Measurements from ENCODE around the gene SH2D4B.

The SH2D4B gene

DNA sequence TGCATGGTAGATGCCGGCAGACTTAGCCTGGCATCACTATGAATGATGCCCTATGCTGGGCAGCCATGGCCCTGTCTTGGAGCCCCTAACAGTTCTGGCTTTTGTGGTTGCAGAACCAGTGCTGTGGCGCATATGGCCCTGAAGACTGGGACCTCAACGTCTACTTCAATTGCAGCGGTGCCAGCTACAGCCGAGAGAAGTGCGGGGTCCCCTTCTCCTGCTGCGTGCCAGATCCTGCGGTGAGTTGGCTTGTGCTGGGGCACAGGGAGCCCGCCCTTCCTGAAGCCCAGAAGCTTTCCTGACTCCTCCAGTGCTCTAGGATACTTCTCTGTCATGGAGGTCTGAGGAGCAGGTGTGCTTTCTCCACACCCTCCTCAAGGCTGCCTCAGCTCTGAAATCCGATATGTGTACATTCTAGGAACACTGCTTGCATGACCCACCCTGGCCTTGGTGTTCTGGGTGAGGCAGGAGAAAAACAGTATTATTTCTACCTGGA, 25.6 kb upstream of the SH2D4B start:
- Histone ChIP-seq H3K4me1 (ENCODE audit: insufficient read depth, low read length) (no peaks in the 10 kb centered on the region), H3K27me3 (ENCODE audit: insufficient read depth, low read length) (no peaks in the 10 kb centered on the region), H3K9me3 (ENCODE audit: low read length) (no peaks in the 10 kb centered on the region), H2AFZ (ENCODE audit: low read depth, low read length) (no peak overlapping the region), H3K36me3 (ENCODE audit: insufficient read depth, low read length) (peaks cover 80% of the 10 kb centered on the region), H3K4me3 (ENCODE audit: low read length) (no peak overlapping the region)

DNA sequence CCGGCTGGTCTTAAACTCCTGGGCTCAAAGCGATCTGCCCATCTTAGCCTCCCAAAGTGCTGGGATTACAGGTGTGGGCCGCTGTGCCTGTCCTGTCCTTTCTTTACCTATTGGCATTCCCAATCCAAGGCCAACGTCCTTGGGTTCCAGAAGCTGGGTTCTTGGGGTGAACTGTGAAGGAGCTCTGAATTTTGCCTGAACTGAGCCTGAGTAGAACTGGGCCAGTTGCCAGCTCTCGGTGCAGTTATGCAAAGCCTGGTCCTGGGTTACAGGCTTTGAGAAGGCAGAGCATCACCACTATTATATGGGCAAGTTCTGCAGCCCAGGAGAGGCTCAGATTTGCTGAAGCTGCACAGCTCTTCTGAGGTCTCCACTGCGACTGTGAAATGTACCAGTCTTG, 24.6 kb upstream of the SH2D4B start:
- Histone ChIP-seq H3K9me3 (ENCODE audit: low read length) (no peaks in the 10 kb centered on the region), H3K27me3 (ENCODE audit: insufficient read depth, low read length) (no peaks in the 10 kb centered on the region), H2AFZ (ENCODE audit: low read depth, low read length) (no peak overlapping the region), H3K36me3 (ENCODE audit: insufficient read depth, low read length) (peaks cover 84% of the 10 kb centered on the region), H3K4me3 (ENCODE audit: low read length) (no peak overlapping the region), H3K4me1 (ENCODE audit: insufficient read depth, low read length) (no peaks in the 10 kb centered on the region)

DNA sequence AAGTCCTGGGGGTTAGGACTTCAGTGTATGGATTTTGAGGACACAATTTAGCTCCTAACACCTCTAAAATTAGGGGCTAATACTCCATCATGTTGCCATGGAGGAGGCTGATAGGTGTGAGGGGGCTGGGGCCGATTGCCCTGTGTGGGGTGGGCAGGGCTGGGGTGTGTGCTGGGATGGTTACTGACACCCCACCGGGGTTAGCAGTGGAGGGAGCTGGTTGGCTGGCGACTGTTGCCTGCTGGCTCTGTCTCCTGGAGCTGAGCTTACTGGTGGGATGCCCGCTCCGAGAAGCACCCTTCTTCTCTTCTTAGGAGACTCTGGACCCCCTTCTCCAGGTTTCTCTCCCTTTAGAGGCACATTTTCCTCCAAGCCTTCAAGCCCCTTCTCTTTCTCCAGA, 22.2 kb upstream of the SH2D4B start:
- H3K9me3 ChIP-seq (ENCODE audit: low read length) = no peaks in the 10 kb centered on the region
- H3K4me3 ChIP-seq (ENCODE audit: low read length) = no peak overlapping the region
- no peaks in the 10 kb centered on the region for H3K27me3 ChIP-seq (ENCODE audit: insufficient read depth, low read length)
- peaks cover 89% of the 10 kb centered on the region for H3K36me3 ChIP-seq (ENCODE audit: insufficient read depth, low read length)
- no peak overlapping the region for H2AFZ ChIP-seq (ENCODE audit: low read depth, low read length)
- H3K4me1 ChIP-seq (ENCODE audit: insufficient read depth, low read length) = no peaks in the 10 kb centered on the region

DNA sequence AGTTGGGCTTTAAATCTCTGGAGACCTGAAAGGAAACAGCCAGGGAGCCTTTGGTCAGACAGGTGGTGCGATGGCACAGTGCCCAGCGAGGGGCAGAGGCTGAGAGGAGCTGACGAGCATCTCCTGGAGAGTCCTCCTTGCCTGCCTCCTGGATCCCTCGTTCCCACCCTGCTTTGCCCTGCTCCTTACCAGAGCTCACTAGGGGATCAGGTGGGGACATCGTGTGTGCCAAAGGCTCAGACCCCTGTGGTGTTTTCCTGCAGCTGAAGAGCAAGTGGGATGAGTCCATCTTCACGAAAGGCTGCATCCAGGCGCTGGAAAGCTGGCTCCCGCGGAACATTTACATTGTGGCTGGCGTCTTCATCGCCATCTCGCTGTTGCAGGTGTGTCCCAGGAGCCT, 21.8 kb upstream of the SH2D4B start:
- peaks cover 90% of the 10 kb centered on the region for H3K36me3 ChIP-seq (ENCODE audit: insufficient read depth, low read length)
- no peak overlapping the region for H2AFZ ChIP-seq (ENCODE audit: low read depth, low read length)
- no peaks in the 10 kb centered on the region for H3K27me3 ChIP-seq (ENCODE audit: insufficient read depth, low read length)
- H3K9me3 ChIP-seq (ENCODE audit: low read length) = no peaks in the 10 kb centered on the region
- no peaks in the 10 kb centered on the region for H3K4me1 ChIP-seq (ENCODE audit: insufficient read depth, low read length)
- H3K4me3 ChIP-seq (ENCODE audit: low read length) = no peak overlapping the region

DNA sequence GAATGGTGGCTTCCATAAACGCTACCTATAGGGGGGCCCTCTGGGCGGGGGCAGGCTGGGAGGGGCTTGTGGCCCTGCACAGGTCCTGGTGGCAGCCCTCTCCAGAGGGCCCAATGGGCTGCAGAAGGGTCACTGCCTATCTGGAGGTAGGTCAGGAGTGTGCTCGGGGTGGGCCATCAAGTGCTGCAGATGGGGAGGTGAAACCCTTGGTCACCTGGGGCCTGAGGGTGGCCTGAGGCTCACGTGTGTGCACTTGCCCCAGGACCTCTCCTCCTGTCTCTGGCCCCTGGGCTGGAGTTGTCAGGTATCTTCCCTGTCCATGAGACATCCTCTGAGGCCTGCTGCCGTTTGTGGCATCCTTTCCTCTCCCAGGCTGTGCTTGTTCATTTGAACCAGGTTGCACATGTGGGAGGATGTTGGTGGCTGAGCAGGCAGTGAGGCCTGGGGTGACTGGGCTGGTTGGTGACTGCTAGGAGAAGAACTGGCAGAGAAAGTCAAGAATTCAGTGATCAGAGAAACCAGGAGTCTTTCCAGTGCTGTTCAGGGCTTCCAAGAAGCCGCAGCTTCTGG, 21.1 kb upstream of the SH2D4B start:
- no peak overlapping the region for H3K4me3 ChIP-seq (ENCODE audit: low read length)
- H3K4me1 ChIP-seq (ENCODE audit: insufficient read depth, low read length) = no peaks in the 10 kb centered on the region
- H3K27me3 ChIP-seq (ENCODE audit: insufficient read depth, low read length) = no peaks in the 10 kb centered on the region
- H3K36me3 ChIP-seq (ENCODE audit: insufficient read depth, low read length) = peaks cover 87% of the 10 kb centered on the region
- H2AFZ ChIP-seq (ENCODE audit: low read depth, low read length) = no peak overlapping the region
- no peaks in the 10 kb centered on the region for H3K9me3 ChIP-seq (ENCODE audit: low read length)

DNA sequence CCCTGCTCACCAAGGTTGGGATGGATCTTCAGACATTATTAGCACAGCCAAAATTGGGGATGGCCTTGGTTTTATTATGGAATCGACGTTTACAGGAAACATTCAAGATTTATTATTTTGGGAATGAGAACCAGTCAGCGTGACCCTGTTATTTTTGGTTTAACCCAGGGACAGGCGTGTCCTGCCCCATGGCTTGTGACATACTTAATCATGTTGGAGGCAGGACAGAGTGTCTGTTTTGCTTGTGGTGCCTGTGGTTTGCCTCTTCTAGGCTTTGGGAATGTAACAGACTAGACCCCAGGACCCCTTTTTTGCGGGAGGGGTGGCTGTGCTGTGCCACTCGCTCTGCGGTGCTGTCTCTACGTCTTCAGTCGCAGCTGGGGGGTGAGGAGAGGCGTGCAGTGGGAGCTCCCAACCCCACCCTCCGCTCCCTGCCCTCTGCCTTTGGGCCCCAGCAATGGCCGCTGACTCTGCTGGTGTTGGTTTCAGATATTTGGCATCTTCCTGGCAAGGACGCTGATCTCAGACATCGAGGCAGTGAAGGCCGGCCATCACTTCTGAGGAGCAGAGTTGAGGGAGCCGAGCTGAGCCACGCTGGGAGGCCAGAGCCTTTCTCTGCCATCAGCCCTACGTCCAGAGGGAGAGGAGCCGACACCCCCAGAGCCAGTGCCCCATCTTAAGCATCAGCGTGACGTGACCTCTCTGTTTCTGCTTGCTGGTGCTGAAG, 20.1 kb upstream of the SH2D4B start:
- no peaks in the 10 kb centered on the region for H3K27me3 ChIP-seq (ENCODE audit: insufficient read depth, low read length)
- no peaks in the 10 kb centered on the region for H3K9me3 ChIP-seq (ENCODE audit: low read length)
- peaks cover 77% of the 10 kb centered on the region for H3K36me3 ChIP-seq (ENCODE audit: insufficient read depth, low read length)
- no peak overlapping the region for H3K4me3 ChIP-seq (ENCODE audit: low read length)
- no peak overlapping the region for H2AFZ ChIP-seq (ENCODE audit: low read depth, low read length)
- H3K4me1 ChIP-seq (ENCODE audit: insufficient read depth, low read length) = no peaks in the 10 kb centered on the region

DNA sequence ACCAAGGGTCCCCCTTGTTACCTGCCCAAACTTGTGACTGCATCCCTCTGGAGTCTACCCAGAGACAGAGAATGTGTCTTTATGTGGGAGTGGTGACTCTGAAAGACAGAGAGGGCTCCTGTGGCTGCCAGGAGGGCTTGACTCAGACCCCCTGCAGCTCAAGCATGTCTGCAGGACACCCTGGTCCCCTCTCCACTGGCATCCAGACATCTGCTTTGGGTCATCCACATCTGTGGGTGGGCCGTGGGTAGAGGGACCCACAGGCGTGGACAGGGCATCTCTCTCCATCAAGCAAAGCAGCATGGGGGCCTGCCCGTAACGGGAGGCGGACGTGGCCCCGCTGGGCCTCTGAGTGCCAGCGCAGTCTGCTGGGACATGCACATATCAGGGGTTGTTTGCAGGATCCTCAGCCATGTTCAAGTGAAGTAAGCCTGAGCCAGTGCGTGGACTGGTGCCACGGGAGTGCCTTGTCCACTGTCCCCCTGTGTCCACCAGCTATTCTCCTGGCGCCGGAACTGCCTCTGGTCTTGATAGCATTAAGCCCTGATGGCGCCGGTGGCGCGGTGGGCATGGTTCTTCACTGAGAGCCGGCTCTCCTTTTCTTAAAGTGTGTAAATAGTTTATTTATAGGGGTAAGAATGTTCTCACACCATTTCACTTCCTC, 19.4 kb upstream of the SH2D4B start:
- Histone ChIP-seq H2AFZ (ENCODE audit: low read depth, low read length) (no peak overlapping the region), H3K36me3 (ENCODE audit: insufficient read depth, low read length) (peaks cover 73% of the 10 kb centered on the region), H3K4me3 (ENCODE audit: low read length) (no peak overlapping the region), H3K4me1 (ENCODE audit: insufficient read depth, low read length) (no peaks in the 10 kb centered on the region), H3K9me3 (ENCODE audit: low read length) (no peaks in the 10 kb centered on the region), H3K27me3 (ENCODE audit: insufficient read depth, low read length) (no peaks in the 10 kb centered on the region)

DNA sequence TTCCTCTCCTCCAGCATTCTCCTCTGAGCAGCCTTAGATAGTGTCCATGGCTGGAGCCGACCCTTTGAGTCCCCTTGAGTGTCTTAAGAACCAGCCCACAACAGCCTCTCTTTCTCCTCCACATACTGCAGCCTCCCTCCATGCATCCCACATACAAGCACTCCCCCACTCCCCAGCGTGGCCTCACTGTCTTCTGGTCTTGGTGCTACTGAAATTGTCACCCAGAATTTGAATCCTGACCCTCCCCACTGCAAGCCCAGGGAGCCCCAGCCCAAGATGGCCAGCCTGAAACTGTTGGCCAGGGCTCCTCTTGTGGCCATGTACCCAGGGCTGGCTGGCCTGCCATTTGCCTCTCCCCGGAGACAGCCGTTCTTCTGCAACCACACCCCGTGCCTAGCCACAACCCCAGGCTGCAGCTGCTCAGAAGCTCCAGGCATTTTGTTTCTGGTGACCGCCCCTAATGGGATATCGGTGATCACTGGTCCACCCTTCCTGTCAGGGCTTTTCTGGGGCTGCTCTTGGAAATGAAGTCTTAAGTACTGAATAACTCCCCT, 18.8 kb upstream of the SH2D4B start:
- Histone ChIP-seq H3K36me3 (ENCODE audit: insufficient read depth, low read length) (peaks cover 67% of the 10 kb centered on the region), H3K4me1 (ENCODE audit: insufficient read depth, low read length) (no peaks in the 10 kb centered on the region)

DNA sequence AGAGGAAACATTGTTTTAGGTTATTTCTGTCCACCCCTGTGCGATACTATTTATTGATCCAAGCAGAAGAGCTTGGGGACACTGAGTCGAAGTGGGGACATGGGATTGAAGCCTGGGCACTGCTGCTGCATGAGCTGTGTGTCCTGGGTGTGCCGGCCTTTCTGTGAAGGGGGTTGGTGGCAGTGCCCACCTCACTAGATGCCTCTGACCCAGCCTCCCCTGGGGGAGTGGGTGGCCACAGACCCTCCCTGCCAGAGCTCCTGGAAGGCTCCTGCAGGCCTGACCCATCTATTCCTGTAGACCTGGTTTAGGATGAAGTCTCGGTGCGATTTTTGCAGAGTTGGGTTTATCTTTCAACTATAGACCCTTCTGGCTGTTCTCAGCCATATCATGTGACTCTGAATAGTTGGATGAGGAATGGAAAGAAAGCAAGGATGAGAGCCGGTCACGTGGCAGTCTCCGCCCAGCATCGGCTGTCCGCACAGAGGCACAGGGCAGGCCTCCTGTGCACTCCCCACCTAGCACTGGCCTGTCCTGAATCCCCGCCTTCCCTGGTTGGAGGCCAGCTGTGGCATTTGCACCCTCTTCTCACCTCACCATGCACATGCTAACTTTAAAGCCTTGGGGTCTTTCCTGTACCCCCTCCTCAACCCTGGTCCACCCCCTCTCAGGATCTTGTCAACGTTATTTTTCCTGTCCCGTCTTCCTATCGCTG, 17.6 kb upstream of the SH2D4B start:
- Histone ChIP-seq H3K9me3 (ENCODE audit: low read length) (no peaks in the 10 kb centered on the region), H3K36me3 (ENCODE audit: insufficient read depth, low read length) (peaks cover 55% of the 10 kb centered on the region), H3K27me3 (ENCODE audit: insufficient read depth, low read length) (no peaks in the 10 kb centered on the region), H3K4me3 (ENCODE audit: low read length) (no peak overlapping the region), H3K4me1 (ENCODE audit: insufficient read depth, low read length) (no peaks in the 10 kb centered on the region), H2AFZ (ENCODE audit: low read depth, low read length) (no peak overlapping the region)

More for the DNA sequence above, 18.8 kb upstream of the SH2D4B start:
- Histone ChIP-seq H3K27me3 (ENCODE audit: insufficient read depth, low read length) (no peaks in the 10 kb centered on the region), H3K9me3 (ENCODE audit: low read length) (no peaks in the 10 kb centered on the region), H3K4me3 (ENCODE audit: low read length) (no peak overlapping the region), H2AFZ (ENCODE audit: low read depth, low read length) (no peak overlapping the region)

DNA sequence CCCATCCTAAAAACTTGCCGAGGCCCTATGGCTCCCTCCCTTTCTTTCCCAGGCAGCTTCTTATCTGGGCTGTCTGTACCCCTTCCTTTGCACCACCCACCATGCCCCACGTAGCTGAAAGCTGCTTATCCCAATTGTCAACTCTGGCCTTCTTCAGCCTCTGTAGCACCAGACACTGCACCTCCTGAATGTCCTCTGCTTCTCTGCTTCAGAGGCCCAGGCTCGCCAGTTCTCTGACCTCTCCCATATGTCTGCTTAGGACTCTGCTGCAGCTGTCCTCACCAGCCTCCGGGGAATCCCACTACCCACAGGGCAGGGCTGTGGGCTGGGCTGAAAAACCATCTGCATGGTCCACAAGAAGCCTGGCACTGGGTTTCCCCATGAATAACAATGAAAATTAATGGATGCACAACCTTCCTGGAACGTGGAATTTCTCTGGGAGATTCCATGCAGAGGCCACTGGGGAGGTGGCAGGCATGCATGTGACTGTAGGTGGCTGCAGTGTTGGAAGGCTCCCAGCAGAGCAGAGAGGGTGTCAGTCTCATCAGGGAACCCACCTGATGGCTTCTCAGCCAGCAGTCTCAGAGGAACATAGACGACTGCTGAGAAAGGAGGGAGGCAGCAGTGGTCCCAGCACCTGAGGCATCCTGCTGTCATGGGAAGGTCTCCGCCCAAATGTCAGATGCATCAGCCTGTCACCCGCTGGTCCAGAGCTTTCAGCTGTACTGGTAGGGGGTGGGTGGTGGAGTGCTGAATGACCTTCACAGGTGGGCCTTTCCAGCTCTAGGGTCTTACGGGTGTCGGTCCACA, 16.8 kb upstream of the SH2D4B start:
- H3K4me3 ChIP-seq (ENCODE audit: low read length) = no peak overlapping the region
- no peaks in the 10 kb centered on the region for H3K4me1 ChIP-seq (ENCODE audit: insufficient read depth, low read length)
- peaks cover 48% of the 10 kb centered on the region for H3K36me3 ChIP-seq (ENCODE audit: insufficient read depth, low read length)
- H2AFZ ChIP-seq (ENCODE audit: low read depth, low read length) = no peak overlapping the region
- H3K27me3 ChIP-seq (ENCODE audit: insufficient read depth, low read length) = no peaks in the 10 kb centered on the region
- no peaks in the 10 kb centered on the region for H3K9me3 ChIP-seq (ENCODE audit: low read length)

DNA sequence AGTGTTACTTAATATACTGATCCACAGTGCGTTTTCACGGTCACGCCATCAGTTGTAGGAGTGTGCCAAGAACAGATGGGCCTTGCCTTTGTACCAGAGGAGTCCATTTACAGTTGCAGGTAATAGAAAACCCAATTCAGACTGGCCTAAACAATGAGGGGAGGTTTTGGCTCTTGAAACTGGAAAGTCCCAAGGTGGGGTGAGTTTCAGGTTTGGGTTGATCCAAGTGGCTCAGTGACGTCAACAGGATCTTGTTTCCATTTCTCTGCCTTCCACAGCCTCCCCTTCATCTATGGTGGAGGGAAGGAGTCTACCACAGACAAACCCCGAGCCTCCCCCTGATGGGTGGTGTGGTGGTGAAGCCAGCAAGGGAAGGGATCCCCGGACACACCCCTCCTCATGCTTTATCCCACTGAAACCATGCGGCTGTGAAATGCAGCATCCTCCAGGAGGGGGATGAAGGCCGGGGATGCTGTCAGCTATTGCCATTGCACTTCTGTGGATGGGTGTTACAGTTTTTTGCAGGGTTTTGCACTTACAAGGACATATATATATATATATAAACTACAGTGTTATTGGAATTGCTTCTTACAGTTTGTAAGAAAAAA, 14.8 kb upstream of the SH2D4B start:
- Histone ChIP-seq H3K9me3 (ENCODE audit: low read length) (no peaks in the 10 kb centered on the region), H3K4me3 (ENCODE audit: low read length) (no peak overlapping the region), H2AFZ (ENCODE audit: low read depth, low read length) (no peak overlapping the region), H3K4me1 (ENCODE audit: insufficient read depth, low read length) (no peaks in the 10 kb centered on the region), H3K27me3 (ENCODE audit: insufficient read depth, low read length) (no peaks in the 10 kb centered on the region), H3K36me3 (ENCODE audit: insufficient read depth, low read length) (peaks cover 37% of the 10 kb centered on the region)

DNA sequence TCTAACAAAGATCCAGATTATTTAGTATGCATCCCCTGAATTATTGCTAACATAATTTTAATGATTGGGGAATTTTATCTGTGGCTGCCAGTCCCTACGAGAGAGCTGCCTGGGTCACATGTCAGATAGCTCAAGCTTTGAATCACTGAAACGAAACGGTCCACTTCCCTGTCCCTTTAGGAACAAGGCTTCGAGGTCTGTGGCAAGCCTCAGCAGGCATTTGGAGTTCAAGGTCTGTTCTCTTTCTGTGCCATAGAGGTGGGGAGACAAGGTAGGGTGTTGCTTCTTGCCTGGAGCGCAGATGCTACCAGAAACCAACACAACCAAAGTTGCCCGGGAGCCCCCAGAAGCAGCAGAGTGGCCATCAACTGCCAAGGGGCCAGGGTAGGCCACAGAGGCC, 13.9 kb upstream of the SH2D4B start:
- no peaks in the 10 kb centered on the region for H3K27me3 ChIP-seq (ENCODE audit: insufficient read depth, low read length)
- no peaks in the 10 kb centered on the region for H3K4me1 ChIP-seq (ENCODE audit: insufficient read depth, low read length)
- peaks cover 28% of the 10 kb centered on the region for H3K36me3 ChIP-seq (ENCODE audit: insufficient read depth, low read length)
- no peak overlapping the region for H3K4me3 ChIP-seq (ENCODE audit: low read length)
- no peak overlapping the region for H2AFZ ChIP-seq (ENCODE audit: low read depth, low read length)
- H3K9me3 ChIP-seq (ENCODE audit: low read length) = no peaks in the 10 kb centered on the region
